IPS-NIHi11 (cell line): ENCODE data around the gene ILKAP.
A peak's percentile ranks its signal among the peaks of the same experiment; 100 is the strongest.
"Not testable (repeated sequence)": the region's sequence is repeated elsewhere in the genome, so short reads cannot be mapped to it uniquely, and the experiment has no call there.

Experiments used
- DNase-seq: peaks from one replicate; pipeline ENCODE4 v3.0.0; 2012; ENCODE audit warnings: mixed read lengths, low spot score

The ILKAP gene

DNA sequence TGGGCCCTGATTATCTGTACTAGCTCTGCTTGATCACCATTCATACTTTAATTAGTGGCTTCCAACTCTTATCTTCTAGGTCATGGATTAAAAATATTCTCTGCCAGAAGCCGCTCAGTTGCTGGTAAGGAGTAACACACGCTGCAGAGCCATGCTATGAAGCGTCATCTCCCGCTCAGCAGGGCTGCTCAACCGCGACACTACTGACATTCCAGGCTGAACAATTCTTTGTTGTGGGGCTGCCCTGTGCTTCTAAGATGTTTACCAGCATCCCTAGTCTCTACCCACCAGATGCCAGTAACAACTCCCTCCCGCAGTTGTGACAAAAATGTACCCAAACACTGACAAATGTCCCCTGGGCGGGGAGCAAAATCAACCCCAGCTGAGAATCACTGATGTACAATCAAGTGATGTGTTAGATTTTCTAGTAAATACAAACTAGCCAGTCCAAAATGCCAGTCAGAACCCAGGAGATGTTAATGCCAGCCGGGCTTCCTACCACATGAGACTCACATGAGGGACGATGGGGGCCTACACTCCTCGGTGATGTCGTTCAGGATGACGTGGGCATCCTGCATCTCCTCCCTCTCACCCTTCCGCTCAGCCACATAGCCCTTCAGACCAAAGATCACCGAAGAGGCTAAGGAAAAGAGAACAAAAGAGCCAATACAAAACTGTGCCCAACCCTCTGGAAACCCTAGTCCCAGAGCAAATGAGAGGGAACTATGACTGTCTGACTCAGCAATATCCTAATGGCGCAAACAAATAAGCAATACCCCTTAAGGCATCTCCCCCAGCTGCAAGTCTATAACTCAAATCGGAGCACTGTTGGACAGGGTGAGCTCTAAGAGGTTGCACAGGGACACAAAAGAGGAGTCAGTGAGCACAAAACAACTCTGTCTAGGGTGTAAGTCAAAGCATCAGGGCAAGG lies 15.6 kb downstream of the ILKAP start:
- DNase-seq = no peak

DNA sequence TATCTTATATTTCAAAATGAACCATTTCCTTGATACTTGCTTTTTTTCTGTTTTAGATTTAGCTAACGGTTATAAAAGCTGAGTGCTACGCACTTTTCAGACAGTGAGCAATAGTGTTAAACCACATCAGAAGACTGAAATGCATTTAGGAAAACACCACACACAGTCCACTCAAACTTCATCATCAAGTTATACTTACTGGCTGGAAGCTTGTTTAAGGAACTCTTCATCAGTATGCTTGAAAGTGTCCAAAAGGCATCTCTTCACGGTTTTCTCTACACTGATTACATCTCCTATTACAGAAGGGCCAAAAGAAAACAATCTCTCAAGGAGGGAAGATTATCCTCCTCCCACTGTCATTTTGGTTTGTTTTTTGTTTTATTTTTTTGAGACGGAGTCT lies 19.7 kb downstream of the ILKAP start:
- no peak for DNase-seq

DNA sequence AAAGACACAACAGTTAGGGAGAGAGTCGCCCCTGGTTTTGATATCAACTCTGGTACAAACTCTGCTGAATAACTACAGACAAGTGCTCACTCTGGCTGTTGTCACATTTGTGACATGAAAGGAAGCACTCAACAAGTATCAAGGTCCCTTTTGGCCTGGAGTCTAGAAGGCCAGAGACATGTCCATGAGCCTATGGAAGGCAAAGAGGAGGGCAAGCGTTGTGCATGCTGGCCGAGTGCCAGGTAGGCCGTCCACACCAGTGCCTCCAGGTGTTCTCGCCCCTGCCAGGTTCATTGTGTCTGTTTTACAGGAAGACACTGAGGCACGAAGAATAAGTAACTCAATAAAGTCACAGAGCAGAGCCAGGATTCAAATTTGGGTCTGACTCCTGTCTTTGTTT lies 21.1 kb downstream of the ILKAP start:
- DNase-seq = no peak

DNA sequence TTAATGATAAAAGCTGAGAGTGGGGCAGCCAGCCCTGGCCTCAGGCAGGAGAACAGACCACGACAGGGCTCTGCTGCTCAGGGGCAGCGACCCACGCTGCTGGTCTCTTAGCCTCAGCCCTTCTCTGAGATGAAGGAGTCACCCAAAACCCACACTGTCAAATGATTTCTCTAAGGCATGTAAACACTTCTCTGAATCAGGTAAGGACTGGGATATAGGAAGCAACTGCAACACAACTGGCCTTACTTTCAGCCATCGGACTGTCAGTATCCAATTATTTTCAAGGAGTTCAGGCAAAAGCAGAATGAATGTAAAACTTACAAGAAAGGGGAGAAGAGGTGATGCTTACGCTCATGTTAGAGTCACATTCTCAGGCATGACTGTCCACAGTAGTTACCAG lies 22.9 kb downstream of the ILKAP start:
- no peak for DNase-seq

DNA sequence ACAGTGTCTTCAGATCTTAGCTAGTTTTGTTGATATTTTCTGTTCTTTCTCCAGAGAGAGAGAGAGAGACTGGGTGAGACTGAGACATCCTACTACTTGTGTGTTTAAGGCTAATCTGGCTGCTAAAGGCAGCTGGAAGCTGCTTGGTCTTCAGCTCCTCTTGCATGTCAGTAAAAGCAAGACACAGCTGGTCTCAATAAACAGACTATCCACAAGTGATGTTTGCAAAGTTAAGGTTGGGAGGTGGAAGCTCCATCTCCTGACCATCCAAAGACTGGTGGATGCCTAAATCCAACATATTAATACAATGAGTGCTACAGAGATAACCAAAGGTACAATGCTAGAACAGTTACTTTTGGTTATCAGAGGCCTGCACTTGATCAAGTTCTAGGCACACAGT lies 26.9 kb downstream of the ILKAP start:
- DNase-seq = no peak

DNA sequence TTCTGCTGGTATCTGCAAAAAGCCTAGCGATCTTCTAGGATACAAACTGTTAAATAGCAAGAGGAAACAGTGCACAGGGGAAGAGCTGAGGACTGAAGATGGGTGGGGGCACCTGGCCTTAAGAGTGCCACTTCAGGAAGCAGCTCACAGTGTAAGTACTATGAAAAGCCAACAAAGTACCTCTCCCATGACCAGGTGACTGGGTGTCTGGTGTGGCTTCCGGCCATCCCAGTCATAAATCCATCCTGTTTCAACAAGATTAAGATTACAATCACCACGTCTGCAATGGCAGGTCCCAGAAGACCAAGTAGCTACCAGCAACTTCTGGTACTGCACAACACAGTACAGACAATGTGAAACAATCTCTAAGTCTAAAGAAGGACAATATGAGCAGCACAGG lies 28.8 kb downstream of the ILKAP start:
- DNase-seq = no peak

DNA sequence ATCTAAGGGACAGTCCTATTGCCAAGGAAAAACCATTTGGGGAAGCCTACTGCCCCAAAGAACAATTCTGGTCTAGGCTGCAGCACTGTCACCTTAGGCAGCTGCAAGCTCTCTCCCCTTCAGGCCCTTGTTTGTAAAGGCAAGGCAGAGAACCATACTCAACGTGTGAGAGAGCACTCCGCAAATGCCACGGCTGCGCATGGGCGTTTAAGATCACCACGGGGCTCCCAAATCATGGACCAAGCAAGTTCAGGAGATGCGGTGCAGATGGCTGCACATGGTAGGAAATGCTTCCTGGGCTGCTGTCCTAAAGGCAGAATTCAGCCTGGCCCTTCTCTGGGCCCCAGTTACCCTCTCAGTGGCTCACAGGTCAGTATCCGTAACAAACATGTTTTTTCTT lies 29.2 kb downstream of the ILKAP start:
- DNase-seq = no peak

DNA sequence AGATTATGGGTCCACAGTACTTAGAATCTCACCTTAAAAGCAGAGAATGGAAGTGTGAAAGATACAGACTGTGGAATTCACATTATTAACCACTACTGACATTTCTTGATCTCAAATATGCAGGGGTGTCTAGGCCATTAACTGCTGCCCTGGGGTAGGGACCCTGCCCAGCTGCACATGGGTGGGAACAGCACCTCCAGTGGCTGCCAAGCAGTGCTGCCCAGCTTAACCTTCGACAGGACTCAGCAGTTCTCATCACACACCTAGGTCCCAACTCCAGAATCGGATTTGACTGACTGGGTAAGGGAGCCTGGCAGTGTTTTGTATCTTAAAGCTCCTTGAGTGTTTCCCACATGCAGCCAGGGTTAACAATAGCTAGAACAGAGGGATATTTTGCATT lies 29.8 kb downstream of the ILKAP start:
- DNase-seq = no peak

DNA sequence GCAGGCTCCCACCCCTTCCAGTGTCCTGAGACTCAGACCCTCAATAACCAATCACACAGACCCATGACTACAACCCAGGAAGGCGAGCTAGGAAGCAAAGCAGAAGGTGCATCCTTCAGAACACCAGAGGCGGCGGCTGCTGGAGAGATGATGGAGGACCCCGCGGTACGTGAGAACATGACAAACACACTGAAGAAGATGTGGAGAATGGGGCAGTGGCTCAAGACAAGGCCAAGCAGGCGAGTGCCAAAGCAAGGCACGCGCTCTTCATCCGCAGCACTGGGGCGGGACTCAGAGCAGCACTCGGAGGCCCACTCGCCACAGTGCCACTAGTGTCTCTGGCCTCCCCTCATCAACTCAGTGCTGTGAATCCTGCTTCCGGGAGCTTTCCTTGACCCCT lies 31.1 kb downstream of the ILKAP start:
- no peak for DNase-seq

DNA sequence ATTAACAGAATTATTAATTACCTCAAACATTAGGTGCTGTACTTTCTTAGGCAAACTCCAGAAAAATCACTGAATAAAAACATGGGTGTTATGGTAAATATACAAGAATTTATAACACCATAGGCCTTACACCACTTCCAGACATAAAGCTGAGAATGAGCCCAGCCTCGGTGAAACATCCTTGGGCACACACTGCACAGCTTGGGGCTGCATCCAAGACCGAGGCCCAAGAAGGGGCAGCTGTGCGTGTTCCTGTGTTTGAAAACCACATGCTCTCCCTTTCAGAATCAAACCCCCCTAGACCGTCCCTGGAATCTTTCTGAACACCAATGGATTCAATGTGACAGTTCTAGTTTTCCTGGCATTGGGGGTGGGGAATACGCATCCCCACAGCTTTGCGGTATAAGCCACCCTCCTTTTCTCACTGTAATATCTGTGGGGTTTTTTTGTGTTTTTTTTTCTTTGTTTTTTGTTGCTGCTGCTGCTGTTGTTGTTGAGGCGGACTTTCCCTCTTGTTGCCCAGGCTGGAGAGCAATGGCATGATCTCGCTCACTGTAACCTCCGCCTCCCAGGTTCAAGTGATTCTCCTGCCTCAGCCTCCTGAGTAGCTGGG lies 31.8 kb downstream of the ILKAP start:
- DNase-seq = no peak

DNA sequence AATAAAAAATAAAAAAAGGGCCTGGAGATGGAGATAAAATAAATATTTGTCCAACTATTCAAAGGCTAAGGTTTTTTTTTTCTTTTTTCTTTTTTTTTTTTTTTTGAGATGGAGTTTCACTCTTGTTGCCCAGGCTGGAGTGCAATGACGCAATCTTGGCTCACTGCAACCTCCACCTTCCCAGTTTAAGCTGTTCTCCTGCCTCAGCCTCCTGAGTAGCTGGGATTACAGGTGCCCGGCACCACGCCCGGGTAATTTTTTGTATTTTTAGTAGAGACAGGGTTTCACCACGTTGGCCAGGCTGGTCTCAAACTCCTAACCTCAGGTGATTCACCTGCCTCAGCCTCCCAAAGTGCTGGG lies 32.4 kb downstream of the ILKAP start:
- not testable (repeated sequence) for DNase-seq

DNA sequence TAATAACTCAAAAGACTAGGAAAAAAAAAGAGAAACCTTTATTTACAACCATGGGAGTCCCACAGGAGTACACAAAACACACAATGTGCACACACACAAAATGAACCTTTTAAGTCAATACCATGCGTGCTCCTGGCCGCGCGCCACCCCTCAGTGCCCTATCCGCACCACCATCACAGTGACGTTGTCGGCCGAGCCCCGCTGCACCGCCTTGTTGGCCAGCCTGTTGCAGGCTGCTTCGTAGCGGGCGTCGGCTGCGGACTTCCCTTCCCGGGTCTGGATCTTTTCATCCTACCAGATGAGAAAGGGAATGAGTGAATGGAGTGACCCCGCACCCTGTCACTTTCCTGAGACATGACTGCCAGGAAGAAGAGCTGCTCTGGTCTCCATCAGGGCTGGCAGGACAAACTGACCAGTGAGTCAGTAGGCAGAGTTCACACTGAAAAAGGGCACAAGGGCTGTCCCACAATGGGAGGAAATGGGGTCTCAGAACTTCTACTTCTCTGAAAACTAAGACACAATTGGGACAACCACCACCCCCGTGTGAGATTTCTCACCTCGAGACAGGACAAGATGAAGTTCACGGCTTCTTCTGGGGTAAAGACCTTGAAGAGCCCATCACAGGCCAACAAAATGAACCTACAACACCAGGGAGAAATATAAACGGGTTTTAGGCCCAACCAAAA lies 33.0 kb downstream of the ILKAP start:
- DNase-seq = no peak

DNA sequence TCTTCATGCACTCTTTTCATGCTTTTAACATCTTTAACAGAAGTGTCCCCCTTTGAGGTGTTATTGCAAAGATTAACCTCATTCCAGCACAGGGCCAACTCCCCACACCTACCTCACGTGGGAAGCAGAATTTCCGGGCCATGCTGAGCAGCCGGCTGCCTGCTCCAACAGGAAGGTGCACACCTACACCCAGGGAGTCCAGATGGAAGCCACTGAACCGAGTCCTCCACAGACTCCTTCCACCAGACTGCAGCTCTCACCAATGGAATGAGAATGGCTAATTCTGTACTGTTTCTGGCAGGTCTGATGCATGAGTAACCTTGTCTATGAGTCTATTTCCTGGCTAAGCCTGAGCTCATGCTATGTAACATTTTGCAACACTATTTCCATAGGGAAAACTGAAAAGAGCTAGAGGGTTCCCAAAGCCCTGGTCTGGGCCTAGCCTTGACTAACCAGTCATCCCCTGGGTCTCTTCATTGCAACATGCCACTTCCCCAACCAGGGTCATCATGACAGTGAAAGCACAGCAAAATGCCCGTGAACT lies 33.7 kb downstream of the ILKAP start:
- DNase-seq = peak; percentile 43

DNA sequence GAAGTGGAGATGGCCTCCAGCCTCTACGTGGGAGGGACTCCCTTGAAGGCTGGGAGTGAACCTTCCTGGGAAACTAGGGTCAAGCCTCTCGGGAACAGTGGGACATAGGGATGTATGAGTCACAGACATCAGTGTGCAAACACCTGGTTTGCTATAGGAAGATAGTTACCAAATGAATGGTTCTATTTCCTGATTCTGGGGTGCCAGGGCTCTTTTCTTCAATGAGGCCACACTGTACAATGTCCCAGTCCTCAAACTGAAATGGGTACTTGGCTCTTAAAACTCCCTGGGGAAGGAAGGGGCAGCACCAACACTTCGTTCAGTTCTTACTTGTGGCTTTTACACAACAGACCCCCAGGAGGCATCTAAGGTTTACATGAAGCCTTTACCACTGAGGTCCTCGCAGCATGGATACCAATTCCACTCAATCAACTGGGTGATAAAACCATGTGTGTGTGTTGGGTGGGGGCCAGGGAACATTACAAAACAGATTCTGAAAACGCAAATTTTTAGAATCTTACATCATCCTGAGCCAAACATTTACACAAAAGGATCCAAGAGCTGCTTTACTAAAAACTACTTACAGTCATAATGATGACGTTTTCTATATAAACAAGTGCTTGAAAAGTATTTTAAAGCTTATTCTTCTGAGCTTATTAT lies 34.3 kb downstream of the ILKAP start:
- no peak for DNase-seq

DNA sequence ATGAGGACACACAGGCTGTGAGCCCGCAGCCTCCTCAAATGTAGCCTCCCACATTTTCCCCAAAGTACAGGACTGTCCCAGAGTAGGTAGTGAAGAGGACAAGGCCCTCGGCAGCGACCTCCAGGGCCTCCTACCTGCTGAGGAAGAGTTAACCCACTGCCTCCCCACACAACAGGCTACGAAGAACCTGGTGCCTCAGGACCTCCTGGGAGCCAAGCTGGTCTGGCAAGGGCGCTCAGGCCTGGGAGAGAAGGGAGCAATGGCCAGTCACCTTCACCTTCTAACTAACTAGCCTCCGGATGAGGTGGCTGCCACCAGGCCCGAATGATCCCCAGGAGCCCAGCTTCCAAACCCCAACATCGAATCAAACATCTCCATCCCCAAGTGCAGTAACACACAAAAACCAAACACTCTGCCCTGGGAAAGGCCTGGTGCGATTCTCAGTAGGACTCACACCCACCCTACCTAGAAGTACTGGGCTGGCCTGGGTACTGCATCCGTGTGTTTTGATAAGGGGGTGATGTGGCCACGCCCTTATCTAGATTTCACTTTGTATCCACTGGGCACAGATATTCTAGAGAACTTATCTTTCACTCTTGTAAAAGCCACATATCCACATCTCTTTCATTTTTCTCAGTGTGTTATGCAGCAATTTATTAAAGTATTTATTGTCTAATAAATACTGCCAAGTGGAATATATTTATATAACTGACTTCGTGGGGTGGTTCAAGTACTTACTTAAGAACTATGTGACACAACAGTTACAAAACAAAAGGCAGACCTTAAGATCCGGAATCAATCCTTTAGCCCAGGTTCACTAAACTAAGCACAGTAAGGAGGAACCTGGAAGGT lies 35.1 kb downstream of the ILKAP start:
- DNase-seq = no peak

DNA sequence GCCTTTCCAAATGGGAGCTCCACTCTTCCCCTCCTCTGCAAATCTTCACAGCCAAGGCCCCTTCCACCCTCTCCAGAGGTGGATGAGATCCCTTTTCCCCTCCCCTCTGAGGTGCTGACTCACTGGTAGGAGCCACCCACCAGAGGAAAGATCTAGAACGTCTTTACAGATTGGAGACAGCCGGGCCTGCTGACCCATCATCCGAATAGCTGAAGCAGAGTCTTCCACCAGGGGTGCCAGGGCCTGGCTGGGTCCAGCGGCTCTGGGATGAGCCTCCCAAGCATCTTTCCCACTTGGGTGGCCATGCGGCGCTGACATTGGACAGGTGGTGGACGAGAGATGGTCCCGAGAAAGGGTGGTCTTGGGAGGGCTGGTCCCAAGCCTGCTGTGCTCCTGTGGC lies 35.7 kb downstream of the ILKAP start:
- DNase-seq = no peak

DNA sequence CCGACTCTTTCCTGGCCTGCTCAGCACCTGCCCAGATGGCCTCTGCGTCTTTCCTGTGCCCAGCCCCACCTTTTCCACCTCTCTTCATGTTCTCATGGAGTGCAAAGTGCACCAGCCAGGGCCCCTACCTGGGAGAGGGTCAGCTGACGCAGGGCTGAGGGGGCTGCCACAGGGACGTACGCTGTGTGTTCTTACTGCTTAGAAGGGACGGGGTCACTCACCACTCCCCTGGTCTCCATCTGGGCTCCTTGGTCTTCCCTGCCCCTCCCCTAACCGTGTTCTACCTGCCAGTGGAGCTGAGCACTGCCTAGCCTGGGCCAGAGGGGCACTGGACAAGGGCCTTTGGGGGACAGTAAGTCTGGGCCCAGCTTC lies 36.2 kb downstream of the ILKAP start:
- DNase-seq = no peak

DNA sequence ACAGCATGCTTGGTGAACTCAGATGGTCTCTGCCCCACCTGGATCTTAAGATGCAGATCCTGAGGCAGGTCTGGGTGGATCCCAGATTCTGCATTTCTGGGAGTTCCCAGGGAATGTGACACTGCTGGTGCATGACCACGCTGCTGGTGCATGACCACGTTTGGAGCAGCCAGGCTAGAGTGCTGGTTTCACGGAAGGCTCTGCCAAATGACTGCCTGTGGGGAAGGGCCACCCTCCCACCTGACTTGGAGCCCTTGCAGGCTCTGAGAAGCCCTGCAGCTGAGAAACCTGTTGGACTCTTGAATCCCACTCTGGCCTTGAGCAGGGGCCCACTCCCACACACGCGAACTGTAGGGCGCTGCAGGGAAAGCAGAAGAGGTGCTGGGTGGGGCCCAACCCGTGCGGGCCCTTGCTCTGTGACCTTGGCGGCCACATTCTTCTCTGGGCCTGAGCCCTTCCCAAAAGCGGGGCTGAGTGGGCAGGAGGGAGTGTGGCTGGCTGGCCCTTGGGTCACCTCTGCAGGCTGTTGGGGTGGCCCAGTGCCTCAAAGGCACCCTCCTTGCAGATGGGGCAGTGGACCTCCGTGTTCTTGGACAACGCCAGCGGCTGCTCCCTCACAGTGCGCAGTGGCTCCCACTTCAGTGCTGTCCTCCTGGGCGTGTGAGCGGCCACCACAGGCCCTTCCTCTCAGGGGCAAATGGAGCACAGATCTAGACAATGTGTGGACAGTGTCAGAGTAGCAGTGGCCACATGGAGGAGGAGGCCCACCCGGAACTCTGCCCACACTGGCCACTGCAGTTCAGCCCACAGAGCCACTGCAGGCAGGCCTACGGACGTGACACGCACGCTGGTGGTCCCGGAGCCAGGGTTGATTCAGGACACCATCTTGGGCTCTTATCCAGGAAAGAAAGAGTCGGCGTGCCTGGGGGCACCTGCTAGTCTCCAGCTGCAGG lies 36.8 kb downstream of the ILKAP start:
- no peak for DNase-seq

DNA sequence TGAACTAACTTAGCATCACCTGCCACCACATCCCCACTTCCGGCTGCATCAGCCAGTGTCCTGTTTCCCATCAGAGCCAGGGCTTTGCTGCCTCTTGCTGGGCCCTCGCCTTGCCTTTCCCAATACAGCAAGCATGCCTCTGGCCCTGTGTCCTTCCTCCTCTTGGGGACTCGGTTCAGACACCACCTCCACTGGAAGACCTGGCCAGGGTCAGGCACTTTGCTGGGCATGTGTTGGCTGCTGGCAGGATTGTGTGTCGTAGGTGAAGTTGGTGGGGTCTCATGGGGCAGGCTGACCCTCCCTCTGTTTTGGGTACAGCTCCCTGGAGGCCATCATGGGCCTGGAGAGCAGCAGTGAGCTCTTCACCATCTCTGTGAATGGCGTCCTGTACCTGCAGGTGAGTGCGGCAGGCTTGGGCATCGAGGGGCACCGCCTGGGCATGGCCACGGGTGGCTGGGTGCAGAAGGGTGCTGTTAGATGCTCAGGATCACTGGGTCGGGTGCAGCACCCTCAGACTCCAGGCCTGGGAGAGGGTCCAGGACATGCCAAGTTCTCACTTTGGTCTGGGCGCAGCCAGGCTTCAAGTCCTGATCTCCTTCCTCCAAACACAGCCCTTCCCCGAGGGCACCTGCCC lies 38.1 kb downstream of the ILKAP start:
- no peak for DNase-seq

DNA sequence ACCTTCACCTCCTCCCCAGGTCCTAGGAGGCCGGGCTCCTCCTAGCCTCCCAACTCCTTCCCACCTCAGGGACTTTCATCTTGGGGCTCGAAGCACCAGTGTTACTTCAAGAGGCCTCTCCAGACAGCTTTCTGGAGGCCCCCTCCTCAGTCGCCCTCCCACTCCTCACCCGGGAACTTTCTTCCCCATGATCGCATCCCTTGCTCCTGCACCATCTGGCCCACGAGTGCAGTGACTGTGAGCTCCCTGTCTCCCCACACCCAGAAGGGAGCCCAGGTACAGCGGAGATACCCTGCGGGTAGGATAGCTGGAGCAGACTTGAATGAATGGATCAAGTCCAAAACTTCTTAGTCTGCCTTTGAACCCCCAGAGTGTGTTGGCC lies 38.6 kb downstream of the ILKAP start:
- no peak for DNase-seq
